Measurements from ENCODE around the gene MPG. TPM values are rescaled to one million over a fixed set of nuclear protein-coding genes. Genes with fewer than 3 reads are reported as not detected.

MPG gene
- total and polyA plus RNA-seq, 2 donors from 2014 or later: 40.8 to 54.3 TPM

DNA sequence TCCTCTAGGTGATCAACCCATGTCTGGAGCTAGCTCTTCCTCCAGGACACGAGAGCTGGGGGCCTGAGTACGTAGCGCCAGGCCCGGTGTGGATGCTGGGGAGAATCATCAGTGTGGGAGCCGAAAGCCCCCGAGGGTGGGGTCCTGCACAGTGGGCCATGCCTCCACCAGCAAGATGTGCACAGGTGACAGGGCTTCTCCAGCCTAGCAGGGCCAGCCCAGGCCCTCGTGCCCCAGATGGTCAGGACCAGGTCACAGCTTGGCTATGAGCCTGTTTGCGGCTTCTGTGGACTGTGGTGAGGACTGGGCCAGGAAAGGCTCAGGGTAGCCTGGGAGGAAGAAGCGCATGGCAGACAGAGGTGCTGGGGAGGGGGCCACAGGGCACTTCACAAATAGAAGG lies 7.8 kb downstream of the MPG start:
- FAIRE-seq (no peak), DNase-seq (no peak)
- Histone ChIP-seq H3K4me1 (ENCODE audit: control insufficient read depth in 2 of 3, insufficient read depth in 2 of 3, low read depth in 1 of 3, low read length in 3 of 3) (peaks cover 0 to 17% (median 0%) of the 10 kb centered on the region in 3 donors), H3K27me3 (ENCODE audit: control insufficient read depth, insufficient read depth, low read length) (no peaks in the 10 kb centered on the region), H3K27ac (ENCODE audit: low read depth in 2 of 2, low read length in 2 of 2) (no peak overlapping the region), H3K4me3 (ENCODE audit: low read length in 3 of 3) (no peak overlapping the region), H3K9me3 (ENCODE audit: control insufficient read depth in 2 of 3, insufficient read depth in 1 of 3, low read length in 3 of 3) (no peaks in the 10 kb centered on the region), H3K9ac (ENCODE audit: low read length in 3 of 3) (no peak overlapping the region), H3K36me3 (ENCODE audit: control insufficient read depth in 2 of 3, insufficient read depth in 3 of 3, low read length in 3 of 3) (peaks cover 0 to 19% (median 6%) of the 10 kb centered on the region in 3 donors)
- TF ChIP-seq, protein P1, sequence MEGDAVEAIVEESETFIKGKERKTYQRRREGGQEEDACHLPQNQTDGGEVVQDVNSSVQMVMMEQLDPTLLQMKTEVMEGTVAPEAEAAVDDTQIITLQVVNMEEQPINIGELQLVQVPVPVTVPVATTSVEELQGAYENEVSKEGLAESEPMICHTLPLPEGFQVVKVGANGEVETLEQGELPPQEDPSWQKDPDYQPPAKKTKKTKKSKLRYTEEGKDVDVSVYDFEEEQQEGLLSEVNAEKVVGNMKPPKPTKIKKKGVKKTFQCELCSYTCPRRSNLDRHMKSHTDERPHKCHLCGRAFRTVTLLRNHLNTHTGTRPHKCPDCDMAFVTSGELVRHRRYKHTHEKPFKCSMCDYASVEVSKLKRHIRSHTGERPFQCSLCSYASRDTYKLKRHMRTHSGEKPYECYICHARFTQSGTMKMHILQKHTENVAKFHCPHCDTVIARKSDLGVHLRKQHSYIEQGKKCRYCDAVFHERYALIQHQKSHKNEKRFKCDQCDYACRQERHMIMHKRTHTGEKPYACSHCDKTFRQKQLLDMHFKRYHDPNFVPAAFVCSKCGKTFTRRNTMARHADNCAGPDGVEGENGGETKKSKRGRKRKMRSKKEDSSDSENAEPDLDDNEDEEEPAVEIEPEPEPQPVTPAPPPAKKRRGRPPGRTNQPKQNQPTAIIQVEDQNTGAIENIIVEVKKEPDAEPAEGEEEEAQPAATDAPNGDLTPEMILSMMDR (IDR thresholded peaks at IDR 0.05; ENCODE audit: borderline replicate concordance, extremely low read depth, insufficient read depth): no peak
- intact Hi-C loops (cut with DNase I): no loop called here

DNA sequence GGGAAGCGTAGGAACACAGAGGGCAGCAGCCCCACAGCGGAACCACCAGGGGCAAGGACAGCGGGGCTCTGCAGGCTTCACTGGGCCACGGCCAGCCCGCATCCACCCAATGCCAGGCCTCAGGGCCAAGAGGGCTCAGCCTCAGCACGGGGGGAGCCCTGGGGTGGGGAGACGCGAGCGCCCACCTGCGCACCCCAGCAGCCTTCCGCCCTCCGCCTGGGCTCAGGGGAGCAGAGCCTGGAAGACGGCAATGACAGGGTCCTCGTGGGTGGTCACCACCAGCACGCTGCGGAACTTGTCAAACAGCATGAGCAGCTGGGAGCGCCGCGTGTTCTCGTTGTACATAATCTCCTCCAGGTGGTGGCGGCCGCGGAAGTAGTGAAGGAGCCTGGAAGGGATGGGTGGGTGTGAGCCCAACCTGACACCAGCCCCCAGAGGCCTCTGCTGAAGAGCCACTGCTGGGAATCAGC lies 8.5 kb downstream of the MPG start:
- no peak overlapping the region for H3K9ac ChIP-seq (ENCODE audit: low read length in 3 of 3)
- H3K27ac ChIP-seq (ENCODE audit: low read depth in 2 of 2, low read length in 2 of 2): no peak overlapping the region
- H3K9me3 ChIP-seq (ENCODE audit: control insufficient read depth in 2 of 3, insufficient read depth in 1 of 3, low read length in 3 of 3): no peaks in the 10 kb centered on the region
- no peak overlapping the region for H3K4me3 ChIP-seq (ENCODE audit: low read length in 3 of 3)
- intact Hi-C loops (cut with DNase I): no loop called here
- no peak for DNase-seq
- peaks cover 0 to 19% (median 6%) of the 10 kb centered on the region in 3 donors for H3K36me3 ChIP-seq (ENCODE audit: control insufficient read depth in 2 of 3, insufficient read depth in 3 of 3, low read length in 3 of 3)
- no peak for FAIRE-seq
- H3K4me1 ChIP-seq (ENCODE audit: control insufficient read depth in 2 of 3, insufficient read depth in 2 of 3, low read depth in 1 of 3, low read length in 3 of 3): peaks cover 0 to 17% (median 0%) of the 10 kb centered on the region in 3 donors
- TF ChIP-seq, protein P1 (IDR thresholded peaks at IDR 0.05; ENCODE audit: borderline replicate concordance, extremely low read depth, insufficient read depth): no peak
- no peaks in the 10 kb centered on the region for H3K27me3 ChIP-seq (ENCODE audit: control insufficient read depth, insufficient read depth, low read length)

DNA sequence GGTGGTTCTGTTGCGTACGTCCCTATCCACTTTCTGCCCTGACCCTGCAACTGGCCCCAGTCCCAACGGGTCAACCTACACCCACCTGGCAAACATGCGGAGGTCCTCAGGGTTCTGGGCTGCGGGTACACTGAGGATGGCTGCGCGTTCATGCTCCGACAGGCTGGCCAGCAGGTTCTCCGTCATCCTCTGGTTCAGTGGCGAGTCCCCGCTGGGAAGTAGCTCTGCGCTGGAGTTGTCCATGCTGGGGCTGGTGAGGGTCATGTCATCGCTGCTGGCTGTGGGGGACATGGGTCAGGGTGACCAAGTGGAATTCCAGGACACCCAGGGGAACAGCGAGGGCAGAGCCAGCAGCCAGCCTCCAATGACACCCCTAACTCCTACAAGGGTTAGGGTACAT lies 10.6 kb downstream of the MPG start:
- TF ChIP-seq, protein P1 (IDR thresholded peaks at IDR 0.05; ENCODE audit: borderline replicate concordance, extremely low read depth, insufficient read depth): no peak
- intact Hi-C loops (cut with DNase I): no loop called here
- Histone ChIP-seq H3K27ac (ENCODE audit: low read depth in 2 of 2, low read length in 2 of 2) (no peak overlapping the region), H3K27me3 (ENCODE audit: control insufficient read depth, insufficient read depth, low read length) (no peaks in the 10 kb centered on the region), H3K9me3 (ENCODE audit: control insufficient read depth in 2 of 3, insufficient read depth in 1 of 3, low read length in 3 of 3) (no peaks in the 10 kb centered on the region), H3K4me1 (ENCODE audit: control insufficient read depth in 2 of 3, insufficient read depth in 2 of 3, low read depth in 1 of 3, low read length in 3 of 3) (peaks cover 0 to 18% (median 0%) of the 10 kb centered on the region in 3 donors), H3K36me3 (ENCODE audit: control insufficient read depth in 2 of 3, insufficient read depth in 3 of 3, low read length in 3 of 3) (peaks cover 0 to 19% (median 6%) of the 10 kb centered on the region in 3 donors), H3K9ac (ENCODE audit: low read length in 3 of 3) (no peak overlapping the region), H3K4me3 (ENCODE audit: low read length in 3 of 3) (no peak overlapping the region)
- peak in 1 of 5 donors; percentile 62 for DNase-seq
- no peak for FAIRE-seq
